GM12891 (cell line): ENCODE measurements around the gene TEKTIP1.

ENCODE experiments used
- PAX5 ChIP-seq: IDR thresholded peaks from 2 replicates; pipeline ENCODE4 v1.6.1; 2011; ENCODE audit warnings: low read length, moderate library complexity, mild to moderate bottlenecking; ENCODE audit not compliant: insufficient read depth, severe bottlenecking
- POLR2A ChIP-seq: IDR thresholded peaks from 2 replicates; pipeline ENCODE4 v1.6.1; 2011; ENCODE audit warnings: low read depth, low read length, control low read depth
- POLR2AphosphoS5 ChIP-seq: IDR thresholded peaks from 2 replicates; pipeline ENCODE4 v1.6.1; 2011; ENCODE audit warnings: low read depth, low read length, control low read depth
- POU2F2 ChIP-seq: IDR thresholded peaks from 2 replicates; pipeline ENCODE4 v1.6.1; 2011; ENCODE audit warnings: low read depth, mild to moderate bottlenecking, control low read depth, low read length, moderate library complexity
- SPI1 ChIP-seq: IDR thresholded peaks from 2 replicates; pipeline ENCODE4 v1.6.1; 2011; ENCODE audit warnings: low read depth, low read length, control low read depth
- TAF1 ChIP-seq: IDR thresholded peaks from 2 replicates; pipeline ENCODE4 v1.6.1; 2011; ENCODE audit warnings: low read depth, low read length, control low read depth

GRCh38 chr19:3537438-3538240 is 1.3 kb upstream of the TEKTIP1 start:
- TF ChIP-seq PAX5 (no peak), POLR2AphosphoS5 (no peak), TAF1 (no peak), POLR2A (peak; percentile 2; the same call in 1 of the 2 replicates), POU2F2 (no peak), SPI1 (no peak)
